Panc1 (cell line): Measurements from ENCODE around the gene GRIA4. TPM values are rescaled to one million over a fixed set of nuclear protein-coding genes. Genes with fewer than 3 reads are reported as not detected.
"Not testable (repeated sequence)": the region's sequence is repeated elsewhere in the genome, so short reads cannot be mapped to it uniquely, and the experiment has no call there.

ENCODE experiments used
- ATAC-seq: fragments of 200-7000 bp; cut with Tn5 transposase; 2 replicates; pipeline ENCODE4 v1.9.1; 2020; ENCODE audit warnings: mild to moderate bottlenecking, moderate library complexity
- BruUV-seq: library from RNA; stranded (reverse); fragments of 400-500 nt; replicated peaks from 2 replicates; lab custom pipeline; 2021; lab: Mats Ljungman, UMichigan
- CTCF ChIA-PET: fragments of 300-600 bp; sonication (Branson Sonifier 250); formaldehyde crosslinking; loops from one replicate; lab custom pipeline; 2022; ENCODE audit warnings: antibody characterized with exemption; lab: Charles Lee
- POLR2A ChIA-PET: fragments of 300-600 bp; sonication (Branson Sonifier 250); formaldehyde crosslinking; loops from one replicate; lab custom pipeline; 2022; ENCODE audit warnings: antibody characterized with exemption; lab: Charles Lee
- DNase-seq: peaks from one replicate; pipeline ENCODE4 v3.0.0-alpha.2; 2010; ENCODE audit warnings: low read depth, low spot score
- H3K27ac ChIP-seq: 2 replicates; pipeline ENCODE4 v1.5.1; 2011; ENCODE audit warnings: mild to moderate bottlenecking, low read length, inconsistent platforms
- H3K27me3 ChIP-seq: fragments of 200-500 bp; sonication (Bioruptor generic); 2 replicates; pipeline ENCODE4 v1.6.0; 2014; ENCODE audit warnings: low read length, inconsistent platforms; ENCODE audit not compliant: control insufficient read depth, insufficient read depth
- H3K36me3 ChIP-seq: fragments of 200-500 bp; sonication (Bioruptor generic); 2 replicates; pipeline ENCODE4 v1.5.1; 2014; ENCODE audit warnings: inconsistent platforms, mild to moderate bottlenecking, low read length, moderate library complexity; ENCODE audit not compliant: control insufficient read depth, insufficient read depth
- H3K4me1 ChIP-seq: 2 replicates; pipeline ENCODE4 v1.5.1; 2011; ENCODE audit warnings: inconsistent platforms, mild to moderate bottlenecking, low read length, moderate library complexity; ENCODE audit not compliant: control insufficient read depth, insufficient read depth
- H3K4me3 ChIP-seq, 2 experiments: 2 replicates each; pipeline ENCODE4 v1.5.1; 2011 to 2012; ENCODE audit warnings: low read depth in 2 of 2, low read length in 2 of 2, mild to moderate bottlenecking in 2 of 2, inconsistent platforms in 1 of 2, moderate library complexity in 1 of 2
- H3K9me3 ChIP-seq: fragments of 200-500 bp; sonication (Bioruptor generic); 2 replicates; pipeline ENCODE4 v1.5.1; 2014; ENCODE audit warnings: low read depth, mild to moderate bottlenecking, inconsistent platforms, low read length, moderate library complexity; ENCODE audit not compliant: control insufficient read depth, insufficient read depth
- POLR2AphosphoS5 ChIP-seq: IDR thresholded peaks from 2 replicates; pipeline ENCODE4 v1.6.1; 2012; ENCODE audit warnings: mild to moderate bottlenecking, low read depth, low read length, moderate library complexity
- SIN3A ChIP-seq: IDR thresholded peaks from 2 replicates; pipeline ENCODE4 v1.6.1; 2012; ENCODE audit warnings: low read depth, mild to moderate bottlenecking, low read length, moderate library complexity, borderline replicate concordance; ENCODE audit not compliant: insufficient read depth
- TCF7L2 ChIP-seq: IDR thresholded peaks from 2 replicates; pipeline ENCODE4 v1.6.1; 2011; ENCODE audit warnings: mild to moderate bottlenecking, low read depth, low read length, inconsistent platforms
- in situ Hi-C: cut with HindIII; loops from 2 replicates; pipeline ENCODE4 v1.10.0; 2016; ENCODE audit warnings: low sequenced_read_pairs, low pct_unique_long_range_greater_than_20kb
- intact Hi-C: fragments of 100-400 bp; cut with micrococcal nuclease; formaldehyde crosslinking; loops from one replicate; pipeline ENCODE4 v1.10.0; 2022; ENCODE audit not compliant: unreplicated experiment
- total RNA-seq: library from RNA; stranded (reverse); gene quantifications from one replicate; pipeline ENCODE4 v1.2.1, GENCODE V29; 2021; ENCODE audit not compliant: unreplicated experiment
- TF ChIP-seq, protein P1 (sequence below), 2 experiments: IDR thresholded peaks; 2 replicates each; pipeline ENCODE4 v1.6.1; 2011 to 2012; ENCODE audit warnings: low read depth in 2 of 2, control low read depth in 1 of 2, low read length in 1 of 2, mild to moderate bottlenecking in 1 of 2, moderate library complexity in 1 of 2; ENCODE audit not compliant: insufficient read depth in 1 of 2
- TF ChIP-seq, protein P2 (sequence below): fragments of 450-650 bp; IDR thresholded peaks from 2 replicates; pipeline ENCODE4 v1.5.1; 2017; ENCODE audit warnings: mild to moderate bottlenecking

Gene GRIA4
- total RNA-seq, 1 experiment from 2014 or later, result not detected

DNA sequence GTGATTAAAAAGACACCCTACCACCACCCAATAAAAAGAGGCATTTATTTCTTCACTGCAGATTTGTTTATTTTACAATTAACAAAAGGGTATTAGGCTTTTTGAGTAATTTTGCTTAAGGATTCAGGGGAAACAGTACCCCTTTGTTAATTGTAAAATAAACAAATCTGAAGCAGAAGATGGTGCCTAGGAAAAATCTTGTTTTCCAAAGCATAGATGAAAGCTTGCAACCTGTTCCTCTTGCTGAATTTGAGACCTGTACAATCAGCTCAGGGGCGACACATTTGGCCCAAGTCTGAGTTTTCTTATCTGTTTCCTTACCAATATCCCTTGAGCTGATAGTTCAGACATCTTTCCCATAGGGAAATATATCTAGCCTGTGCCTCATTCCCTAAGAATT lies 171.9 kb downstream of the GRIA4 start:
- Histone ChIP-seq H3K4me3 (no peak overlapping the region), H3K36me3 (no peaks in the 10 kb centered on the region), H3K9me3 (no peaks in the 10 kb centered on the region), H3K27me3 (no peaks in the 10 kb centered on the region), H3K27ac (no peak overlapping the region), H3K4me1 (no peaks in the 10 kb centered on the region)
- no TSS peak for BruUV-seq
- in situ Hi-C loops (no loop called here), intact Hi-C loops (no loop called here)
- TF ChIP-seq, protein P1, sequence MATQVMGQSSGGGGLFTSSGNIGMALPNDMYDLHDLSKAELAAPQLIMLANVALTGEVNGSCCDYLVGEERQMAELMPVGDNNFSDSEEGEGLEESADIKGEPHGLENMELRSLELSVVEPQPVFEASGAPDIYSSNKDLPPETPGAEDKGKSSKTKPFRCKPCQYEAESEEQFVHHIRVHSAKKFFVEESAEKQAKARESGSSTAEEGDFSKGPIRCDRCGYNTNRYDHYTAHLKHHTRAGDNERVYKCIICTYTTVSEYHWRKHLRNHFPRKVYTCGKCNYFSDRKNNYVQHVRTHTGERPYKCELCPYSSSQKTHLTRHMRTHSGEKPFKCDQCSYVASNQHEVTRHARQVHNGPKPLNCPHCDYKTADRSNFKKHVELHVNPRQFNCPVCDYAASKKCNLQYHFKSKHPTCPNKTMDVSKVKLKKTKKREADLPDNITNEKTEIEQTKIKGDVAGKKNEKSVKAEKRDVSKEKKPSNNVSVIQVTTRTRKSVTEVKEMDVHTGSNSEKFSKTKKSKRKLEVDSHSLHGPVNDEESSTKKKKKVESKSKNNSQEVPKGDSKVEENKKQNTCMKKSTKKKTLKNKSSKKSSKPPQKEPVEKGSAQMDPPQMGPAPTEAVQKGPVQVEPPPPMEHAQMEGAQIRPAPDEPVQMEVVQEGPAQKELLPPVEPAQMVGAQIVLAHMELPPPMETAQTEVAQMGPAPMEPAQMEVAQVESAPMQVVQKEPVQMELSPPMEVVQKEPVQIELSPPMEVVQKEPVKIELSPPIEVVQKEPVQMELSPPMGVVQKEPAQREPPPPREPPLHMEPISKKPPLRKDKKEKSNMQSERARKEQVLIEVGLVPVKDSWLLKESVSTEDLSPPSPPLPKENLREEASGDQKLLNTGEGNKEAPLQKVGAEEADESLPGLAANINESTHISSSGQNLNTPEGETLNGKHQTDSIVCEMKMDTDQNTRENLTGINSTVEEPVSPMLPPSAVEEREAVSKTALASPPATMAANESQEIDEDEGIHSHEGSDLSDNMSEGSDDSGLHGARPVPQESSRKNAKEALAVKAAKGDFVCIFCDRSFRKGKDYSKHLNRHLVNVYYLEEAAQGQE (IDR thresholded peaks at IDR 0.05; ENCODE audit: insufficient read depth in 1 of 2, low read depth in 2 of 2, low read length in 1 of 2), result no peak
- TF ChIP-seq SIN3A, result no peak
- TF ChIP-seq TCF7L2, result no peak
- TF ChIP-seq, protein P2, sequence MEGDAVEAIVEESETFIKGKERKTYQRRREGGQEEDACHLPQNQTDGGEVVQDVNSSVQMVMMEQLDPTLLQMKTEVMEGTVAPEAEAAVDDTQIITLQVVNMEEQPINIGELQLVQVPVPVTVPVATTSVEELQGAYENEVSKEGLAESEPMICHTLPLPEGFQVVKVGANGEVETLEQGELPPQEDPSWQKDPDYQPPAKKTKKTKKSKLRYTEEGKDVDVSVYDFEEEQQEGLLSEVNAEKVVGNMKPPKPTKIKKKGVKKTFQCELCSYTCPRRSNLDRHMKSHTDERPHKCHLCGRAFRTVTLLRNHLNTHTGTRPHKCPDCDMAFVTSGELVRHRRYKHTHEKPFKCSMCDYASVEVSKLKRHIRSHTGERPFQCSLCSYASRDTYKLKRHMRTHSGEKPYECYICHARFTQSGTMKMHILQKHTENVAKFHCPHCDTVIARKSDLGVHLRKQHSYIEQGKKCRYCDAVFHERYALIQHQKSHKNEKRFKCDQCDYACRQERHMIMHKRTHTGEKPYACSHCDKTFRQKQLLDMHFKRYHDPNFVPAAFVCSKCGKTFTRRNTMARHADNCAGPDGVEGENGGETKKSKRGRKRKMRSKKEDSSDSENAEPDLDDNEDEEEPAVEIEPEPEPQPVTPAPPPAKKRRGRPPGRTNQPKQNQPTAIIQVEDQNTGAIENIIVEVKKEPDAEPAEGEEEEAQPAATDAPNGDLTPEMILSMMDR, result no peak
- no peak for TF ChIP-seq POLR2AphosphoS5
- no peak for DNase-seq
- no peak for ATAC-seq
- CTCF ChIA-PET, result no interaction called here
- POLR2A ChIA-PET, result no interaction called here

DNA sequence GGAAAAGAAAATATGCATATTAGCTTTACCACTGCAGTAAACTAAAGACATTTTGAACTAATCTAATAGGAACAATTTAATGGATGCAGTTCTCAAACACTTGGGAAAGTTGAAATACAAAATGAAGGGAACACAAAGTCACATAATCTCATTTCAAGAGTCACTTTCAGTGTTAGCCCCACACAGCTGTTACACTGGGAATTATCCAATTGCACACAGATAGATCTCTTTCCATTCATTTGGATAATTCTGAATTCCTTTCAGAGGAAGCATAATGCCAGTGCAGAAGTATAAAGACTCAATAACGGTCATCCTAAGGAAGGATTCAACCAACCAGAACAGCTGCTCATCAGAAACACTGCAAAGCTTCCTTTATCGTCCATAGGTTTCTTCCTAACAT lies 173.3 kb downstream of the GRIA4 start:
- CTCF ChIA-PET, result no interaction called here
- TF ChIP-seq, protein P1 (IDR thresholded peaks at IDR 0.05; ENCODE audit: insufficient read depth in 1 of 2, low read depth in 2 of 2, low read length in 1 of 2), result no peak
- TF ChIP-seq SIN3A (no peak), TCF7L2 (no peak), POLR2AphosphoS5 (no peak)
- TF ChIP-seq, protein P2, result no peak

DNA sequence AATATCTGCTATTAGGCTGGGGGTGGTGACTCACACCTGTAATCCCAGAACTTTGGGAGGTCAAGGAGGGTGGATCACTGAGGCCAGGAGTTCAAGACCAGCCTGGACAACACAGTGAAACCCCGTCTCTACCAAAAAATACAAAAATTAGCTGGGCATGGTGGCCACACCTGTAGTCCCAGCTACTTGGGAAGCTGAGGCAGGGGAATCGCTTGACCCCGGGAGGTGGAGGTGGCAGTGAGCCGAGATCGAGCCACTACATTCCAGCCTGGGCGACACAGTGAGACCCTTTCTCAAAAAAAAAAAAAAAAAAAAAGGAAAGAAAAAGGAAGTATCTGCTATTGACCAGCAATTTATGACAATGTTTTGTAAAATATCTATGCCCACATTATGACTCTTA lies 176.0 kb downstream of the GRIA4 start:
- in situ Hi-C loops, H3K9me3 ChIP-seq, H3K4me3 ChIP-seq, BruUV-seq, H3K36me3 ChIP-seq, POLR2A ChIA-PET, DNase-seq, ATAC-seq, intact Hi-C loops, CTCF ChIA-PET, H3K4me1 ChIP-seq, H3K27ac ChIP-seq, H3K27me3 ChIP-seq: not testable (repeated sequence)

More for the DNA sequence above, 173.3 kb downstream of the GRIA4 start:
- no peak for DNase-seq
- no peaks in the 10 kb centered on the region for H3K36me3 ChIP-seq
- H3K4me3 ChIP-seq, result no peak overlapping the region
- no peak for ATAC-seq
- POLR2A ChIA-PET, result no interaction called here
- no peak overlapping the region for H3K27ac ChIP-seq
- intact Hi-C loops, result no loop called here
- H3K4me1 ChIP-seq, result no peaks in the 10 kb centered on the region
- BruUV-seq, result no TSS peak
- in situ Hi-C loops, result no loop called here
- no peaks in the 10 kb centered on the region for H3K9me3 ChIP-seq
- H3K27me3 ChIP-seq, result no peaks in the 10 kb centered on the region
